K562 (cell line): Measurements from ENCODE around the gene PRDX1. TPM values are rescaled to one million over a fixed set of nuclear protein-coding genes. Genes with fewer than 3 reads are reported as not detected.

Source experiments
- BACH1 ChIP-seq: fragments of 200-800 bp; sonication (Bioruptor generic); IDR thresholded peaks from 2 replicates; pipeline ENCODE4 v1.6.1; 2016; ENCODE audit warnings: missing genetic modification characterization, missing compliant biosample characterization
- BMI1 ChIP-seq: fragments of 150-350 bp; IDR thresholded peaks from 2 replicates; pipeline ENCODE4 v1.6.1; 2014; ENCODE audit warnings: low read length
- CREB5 ChIP-seq: fragments of 250-450 bp; sonication (Bioruptor Pico); IDR thresholded peaks from 2 replicates; pipeline ENCODE4 v1.5.0; 2020; ENCODE audit warnings: mild to moderate bottlenecking
- E2F5 ChIP-seq: sonication (generic); formaldehyde crosslinking; IDR thresholded peaks from 2 replicates; pipeline ENCODE4 v1.8.0; 2022; ENCODE audit warnings: mild to moderate bottlenecking, missing genetic modification reagents
- ERF ChIP-seq: fragments of 450-650 bp; formaldehyde crosslinking; IDR thresholded peaks from 2 replicates; pipeline ENCODE4 v1.4.0; 2020; ENCODE audit warnings: mild to moderate bottlenecking, mixed read lengths
- FOS ChIP-seq: IDR thresholded peaks from 3 replicates; pipeline ENCODE4 v1.6.1; 2011; ENCODE audit not compliant: insufficient read length; ENCODE audit errors: extremely low read depth
- GMEB1 ChIP-seq: fragments of 250-450 bp; sonication (Bioruptor Pico); IDR thresholded peaks from 2 replicates; pipeline ENCODE4 v1.4.0; 2020; ENCODE audit warnings: mild to moderate bottlenecking
- GTF2A2 ChIP-seq: IDR thresholded peaks from 2 replicates; pipeline ENCODE4 v1.6.1; 2016; ENCODE audit warnings: mild to moderate bottlenecking, missing genetic modification characterization, missing compliant biosample characterization
- NONO ChIP-seq, 2 experiments: fragments of 200-400 bp in 1 of 2; fragments of 450-650 bp in 1 of 2; formaldehyde crosslinking in 1 of 2; IDR thresholded peaks; 2 replicates each; pipeline ENCODE4 v1.6.1; 2017; ENCODE audit warnings: low read depth in 2 of 2, mild to moderate bottlenecking in 2 of 2, moderate library complexity in 2 of 2, low read length in 1 of 2
- SIX5 ChIP-seq, 2 experiments: IDR thresholded peaks; 2 replicates each; pipeline ENCODE4 v1.6.1; 2011; ENCODE audit warnings: low read length in 2 of 2, borderline replicate concordance in 1 of 2, low read depth in 1 of 2, mild to moderate bottlenecking in 1 of 2, moderate library complexity in 1 of 2; ENCODE audit not compliant: insufficient read depth in 1 of 2
- SREBF2 ChIP-seq: sonication (generic); formaldehyde crosslinking; IDR thresholded peaks from 2 replicates; pipeline ENCODE4 v1.4.0; 2020; ENCODE audit warnings: mild to moderate bottlenecking, missing genetic modification reagents
- SRF ChIP-seq, 2 experiments: fragments of 250-450, 450-650 bp in 1 of 2; sonication (Bioruptor Pico) in 1 of 2; sonication (generic) in 1 of 2; formaldehyde crosslinking; IDR thresholded peaks; 2 replicates each; pipeline versions ENCODE4 v1.5.0 to v1.5.1; 2020 to 2022; ENCODE audit warnings: mild to moderate bottlenecking in 1 of 2, missing genetic modification reagents in 1 of 2
- SRSF3 ChIP-seq: fragments of 200-400 bp; formaldehyde crosslinking; IDR thresholded peaks from 2 replicates; pipeline ENCODE4 v1.6.1; 2016; ENCODE audit warnings: mild to moderate bottlenecking, low read length, moderate library complexity; ENCODE audit not compliant: insufficient read depth
- SUPT5H ChIP-seq: fragments of 450-650 bp; IDR thresholded peaks from 2 replicates; pipeline ENCODE4 v1.6.1; 2016
- TAF1 ChIP-seq: IDR thresholded peaks from 2 replicates; pipeline ENCODE4 v1.6.1; 2011; ENCODE audit warnings: mild to moderate bottlenecking, low read length, moderate library complexity; ENCODE audit not compliant: insufficient read depth, control insufficient read depth, severe bottlenecking; ENCODE audit errors: extremely low read depth
- TEAD2 ChIP-seq: fragments of 450-650 bp; IDR thresholded peaks from 2 replicates; pipeline ENCODE4 v1.6.1; 2016; ENCODE audit warnings: missing genetic modification characterization, control low read depth, missing compliant biosample characterization
- ZBTB34 ChIP-seq: fragments of 250-450 bp; sonication (Bioruptor Pico); IDR thresholded peaks from 2 replicates; pipeline ENCODE4 v1.8.0; 2021; ENCODE audit warnings: mild to moderate bottlenecking, moderate library complexity
- ZNF764 ChIP-seq: fragments of 250-450 bp; sonication (Bioruptor Pico); IDR thresholded peaks from 2 replicates; pipeline ENCODE4 v1.4.0; 2020; ENCODE audit warnings: low read depth, mild to moderate bottlenecking, moderate library complexity
- polyA plus RNA-seq, 8 experiments: library from polyadenylated mRNA; depleted of rRNA in 4 of 8; stranded (reverse) in 5 of 8; unstranded in 3 of 8; fragments of >200 nt; fragmentation: Nextera tagmentation in 2 of 8; fragmentation: Illumina TruSeq in 1 of 8; extraction: Ambion mirVana in 2 of 8; extraction: Trizol in 1 of 8; gene quantifications; 2 replicates each; pipeline versions ENCODE4 v1.2.1 to v1.2.3, GENCODE V29; 2011 to 2014; ENCODE audit warnings: inconsistent platforms in 1 of 8, missing spikeins in 1 of 8
- total RNA-seq, 7 experiments: library from RNA; depleted of rRNA in 6 of 7; stranded (reverse); fragments of >200 nt in 6 of 7; fragmentation: Illumina TruSeq in 2 of 7; extraction: Trizol in 2 of 7; gene quantifications; 2 replicates each; pipeline versions ENCODE4 v1.2.1 to v1.2.3, GENCODE V29; 2011 to 2021; ENCODE audit warnings: low replicate concordance in 1 of 7
- TF ChIP-seq, protein P1 (sequence below): IDR thresholded peaks from 2 replicates; pipeline ENCODE4 v1.6.1; 2014; ENCODE audit warnings: antibody characterized with exemption

The PRDX1 gene
- total and polyA plus RNA-seq, 9 of the 15 experiments (the other 6 are each of a cell fraction or from before 2014, with no cell fraction given), result 748 to 2,388 (median 1,045) TPM

DNA sequence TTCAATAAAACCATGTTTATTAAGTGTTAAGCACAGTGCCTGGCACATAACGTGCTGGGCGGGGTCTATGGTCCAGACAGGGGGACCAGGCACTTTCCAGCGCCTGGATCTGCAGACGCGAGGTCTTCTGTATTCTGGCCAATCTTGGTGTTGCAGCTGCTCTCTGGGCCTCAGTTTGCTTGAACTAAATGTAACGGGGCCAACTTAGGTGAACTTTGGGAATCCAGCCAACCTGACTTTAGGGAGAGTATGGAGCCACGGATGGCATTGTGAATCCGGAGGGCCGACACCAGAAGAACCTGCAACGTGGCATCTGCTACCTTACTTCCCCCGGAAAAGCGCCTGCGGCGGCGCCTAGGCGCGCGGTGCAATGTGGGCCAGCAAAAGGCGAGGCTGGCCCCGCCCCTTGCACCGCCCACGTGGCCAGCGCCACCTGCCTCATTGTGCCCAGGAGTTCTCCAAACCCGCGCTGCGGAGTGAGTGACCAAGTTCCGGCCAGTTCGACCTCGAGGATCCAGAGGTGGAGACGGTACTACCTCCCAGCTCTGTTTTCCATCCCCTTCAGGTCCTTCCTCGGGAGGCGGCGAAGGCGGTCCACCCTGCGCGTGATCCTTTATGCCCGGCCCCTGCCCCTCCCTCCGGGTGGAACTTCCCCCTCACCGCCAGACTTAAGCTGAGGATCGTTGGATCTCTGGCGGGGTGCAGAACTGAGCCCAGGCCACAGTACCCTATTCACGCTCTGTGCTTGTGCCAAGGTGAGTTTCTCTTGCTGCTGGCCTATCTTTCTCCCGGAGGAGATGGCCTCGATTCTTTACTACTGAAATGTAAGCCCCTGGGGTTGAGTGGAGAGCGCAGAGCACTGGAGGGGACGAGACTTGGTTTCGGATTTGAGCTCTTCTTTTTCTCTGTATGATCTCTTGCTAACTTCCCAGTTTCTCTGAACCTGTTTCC, 29.0 kb upstream of the PRDX1 start, which contains the start of gene AKR1A1 (continued):
- peak; percentile 16; the same call in 1 of the 2 replicates for TF ChIP-seq GMEB1 (CRISPR knock-in tag)
- TF ChIP-seq BACH1 (tag), result 0 out of 2 replicates have a peak, but pooled peaks have one; percentile 44
- peak in 1 of 2 experiments; percentile 52; a peak in 1 of 4 replicates for TF ChIP-seq SRF (CRISPR knock-in tag; IDR thresholded peaks at IDR 0.05)
- TF ChIP-seq SRSF3, result no peak
- TF ChIP-seq, protein P1, sequence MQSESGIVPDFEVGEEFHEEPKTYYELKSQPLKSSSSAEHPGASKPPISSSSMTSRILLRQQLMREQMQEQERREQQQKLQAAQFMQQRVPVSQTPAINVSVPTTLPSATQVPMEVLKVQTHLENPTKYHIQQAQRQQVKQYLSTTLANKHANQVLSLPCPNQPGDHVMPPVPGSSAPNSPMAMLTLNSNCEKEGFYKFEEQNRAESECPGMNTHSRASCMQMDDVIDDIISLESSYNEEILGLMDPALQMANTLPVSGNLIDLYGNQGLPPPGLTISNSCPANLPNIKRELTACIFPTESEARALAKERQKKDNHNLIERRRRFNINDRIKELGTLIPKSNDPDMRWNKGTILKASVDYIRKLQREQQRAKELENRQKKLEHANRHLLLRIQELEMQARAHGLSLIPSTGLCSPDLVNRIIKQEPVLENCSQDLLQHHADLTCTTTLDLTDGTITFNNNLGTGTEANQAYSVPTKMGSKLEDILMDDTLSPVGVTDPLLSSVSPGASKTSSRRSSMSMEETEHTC, result peak; percentile 75; the same call in 1 of the 2 replicates
- TF ChIP-seq SIX5 (IDR thresholded peaks at IDR 0.05; ENCODE audit: borderline replicate concordance in 1 of 2, insufficient read depth in 1 of 2, low read depth in 1 of 2, low read length in 2 of 2), result no peak
- no peak; the same call in 1 of the 2 replicates for TF ChIP-seq ERF
- TF ChIP-seq ZNF764, result no peak
- no peak for TF ChIP-seq SREBF2 (CRISPR knock-in tag)
- TF ChIP-seq E2F5 (CRISPR knock-in tag), result peak; percentile 92; the same call in 1 of the 2 replicates
- no peak for TF ChIP-seq BMI1
- peak in 1 of 2 experiments; percentile 97; a peak in 2 of 4 replicates for TF ChIP-seq NONO (IDR thresholded peaks at IDR 0.05; ENCODE audit: low read depth in 2 of 2, low read length in 1 of 2)
- peak; percentile 83 for TF ChIP-seq TAF1
- TF ChIP-seq CREB5, result no peak
- 0 out of 2 replicates have a peak, but pooled peaks have one; percentile 4 for TF ChIP-seq TEAD2 (tag)
- no peak for TF ChIP-seq FOS
- TF ChIP-seq GTF2A2 (tag), result no peak; the same call in 1 of the 2 replicates
- TF ChIP-seq ZBTB34, result no peak
- peak; percentile 94 for TF ChIP-seq SUPT5H
